Peyer's patch (tissue), 4 donors: ENCODE data around the gene MEA1.

ENCODE experiments used
- CTCF ChIP-seq, 6 experiments: fragments of 450-650 bp in 4 of 6; fragments of 200-600 bp in 2 of 6; sonication (generic) in 1 of 6; IDR thresholded peaks; one replicate each; pipeline ENCODE4 v1.5.1; 2017 to 2019; ENCODE audit warnings: antibody characterized with exemption in 6 of 6, mild to moderate bottlenecking in 3 of 6, moderate library complexity in 1 of 6
- POLR2A ChIP-seq, 2 donors: fragments of 450-650 bp; IDR thresholded peaks; one replicate each; pipeline ENCODE4 v1.5.1; 2017; ENCODE audit warnings: antibody characterized with exemption in 2 of 2, mild to moderate bottlenecking in 2 of 2, moderate library complexity in 2 of 2

GRCh38 chr6:42968783-42969182 lies 45.0 kb downstream of the MEA1 start:
- TF ChIP-seq POLR2A (IDR thresholded peaks at IDR 0.05), result no peak
- no peak for TF ChIP-seq CTCF (IDR thresholded peaks at IDR 0.05)
